ENCODE measurements around the gene MMP20. TPM values are rescaled to one million over a fixed set of nuclear protein-coding genes. Genes with fewer than 3 reads are reported as not detected.
A peak's percentile ranks its signal among the peaks of the same experiment; 100 is the strongest.

Gene MMP20
- total and polyA plus RNA-seq, 2 donors from 2014 or later = not detected

- no peak for DNase-seq
- intact Hi-C loops (cut with DNase I) = no loop called here
- no peaks in the 10 kb centered on the region for H3K4me1 ChIP-seq (ENCODE audit: control insufficient read depth in 2 of 3, insufficient read depth in 2 of 3, low read depth in 1 of 3, low read length in 3 of 3)
- no peak overlapping the region for H3K9ac ChIP-seq (ENCODE audit: low read length in 3 of 3)
- no peak for FAIRE-seq
- no peak overlapping the region for H3K4me3 ChIP-seq (ENCODE audit: low read length in 3 of 3)
- H3K27me3 ChIP-seq (ENCODE audit: control insufficient read depth, insufficient read depth, low read length) = no peaks in the 10 kb centered on the region
- TF ChIP-seq CTCF (IDR thresholded peaks at IDR 0.05; ENCODE audit: borderline replicate concordance, extremely low read depth, insufficient read depth) = no peak
- no peaks in the 10 kb centered on the region for H3K9me3 ChIP-seq (ENCODE audit: control insufficient read depth in 2 of 3, insufficient read depth in 1 of 3, low read length in 3 of 3)
- H3K36me3 ChIP-seq (ENCODE audit: control insufficient read depth in 2 of 3, insufficient read depth in 3 of 3, low read length in 3 of 3) = no peaks in the 10 kb centered on the region
- H3K27ac ChIP-seq (ENCODE audit: low read depth in 2 of 2, low read length in 2 of 2) = no peak overlapping the region
Observed at GRCh38 chr11:102647430-102647829, 22.3 kb upstream of the MMP20 start.

- no peak for TF ChIP-seq CTCF (IDR thresholded peaks at IDR 0.05; ENCODE audit: borderline replicate concordance, extremely low read depth, insufficient read depth)
- FAIRE-seq = no peak
Observed at GRCh38 chr11:102643941-102644340, 18.8 kb upstream of the MMP20 start.

GRCh38 chr11:102640946-102641345, 15.8 kb upstream of the MMP20 start:
- intact Hi-C loops (cut with DNase I) = no loop called here
- no peak for FAIRE-seq
- Histone ChIP-seq H3K27me3 (ENCODE audit: control insufficient read depth, insufficient read depth, low read length) (no peaks in the 10 kb centered on the region), H3K9me3 (ENCODE audit: control insufficient read depth in 2 of 3, insufficient read depth in 1 of 3, low read length in 3 of 3) (no peaks in the 10 kb centered on the region), H3K4me3 (ENCODE audit: low read length in 3 of 3) (peak overlapping the region in 1 of 3 donors; percentile 4), H3K4me1 (ENCODE audit: control insufficient read depth in 2 of 3, insufficient read depth in 2 of 3, low read depth in 1 of 3, low read length in 3 of 3) (no peaks in the 10 kb centered on the region), H3K9ac (ENCODE audit: low read length in 3 of 3) (no peak overlapping the region), H3K27ac (ENCODE audit: low read depth in 2 of 2, low read length in 2 of 2) (peak overlapping the region in 1 of 2 donors; percentile 32), H3K36me3 (ENCODE audit: control insufficient read depth in 2 of 3, insufficient read depth in 3 of 3, low read length in 3 of 3) (no peaks in the 10 kb centered on the region)
- peak in 1 of 5 donors; percentile 8 for DNase-seq
- no peak for TF ChIP-seq CTCF (IDR thresholded peaks at IDR 0.05; ENCODE audit: borderline replicate concordance, extremely low read depth, insufficient read depth)

More at GRCh38 chr11:102643941-102644340, 18.8 kb upstream of the MMP20 start:
- Histone ChIP-seq H3K4me3 (ENCODE audit: low read length in 3 of 3) (no peak overlapping the region), H3K36me3 (ENCODE audit: control insufficient read depth in 2 of 3, insufficient read depth in 3 of 3, low read length in 3 of 3) (no peaks in the 10 kb centered on the region), H3K9ac (ENCODE audit: low read length in 3 of 3) (no peak overlapping the region), H3K27me3 (ENCODE audit: control insufficient read depth, insufficient read depth, low read length) (no peaks in the 10 kb centered on the region), H3K4me1 (ENCODE audit: control insufficient read depth in 2 of 3, insufficient read depth in 2 of 3, low read depth in 1 of 3, low read length in 3 of 3) (no peaks in the 10 kb centered on the region), H3K27ac (ENCODE audit: low read depth in 2 of 2, low read length in 2 of 2) (no peak overlapping the region), H3K9me3 (ENCODE audit: control insufficient read depth in 2 of 3, insufficient read depth in 1 of 3, low read length in 3 of 3) (no peaks in the 10 kb centered on the region)
- intact Hi-C loops (cut with DNase I) = no loop called here
- no peak for DNase-seq

GRCh38 chr11:102639656-102640055, 14.5 kb upstream of the MMP20 start:
- H3K27me3 ChIP-seq (ENCODE audit: control insufficient read depth, insufficient read depth, low read length) = no peaks in the 10 kb centered on the region
- TF ChIP-seq CTCF (IDR thresholded peaks at IDR 0.05; ENCODE audit: borderline replicate concordance, extremely low read depth, insufficient read depth) = no peak
- no peak overlapping the region for H3K4me3 ChIP-seq (ENCODE audit: low read length in 3 of 3)
- intact Hi-C loops (cut with DNase I) = no loop called here
- FAIRE-seq (no peak), DNase-seq (no peak)
- H3K9ac ChIP-seq (ENCODE audit: low read length in 3 of 3) = no peak overlapping the region
- no peaks in the 10 kb centered on the region for H3K9me3 ChIP-seq (ENCODE audit: control insufficient read depth in 2 of 3, insufficient read depth in 1 of 3, low read length in 3 of 3)
- H3K36me3 ChIP-seq (ENCODE audit: control insufficient read depth in 2 of 3, insufficient read depth in 3 of 3, low read length in 3 of 3) = no peaks in the 10 kb centered on the region
- no peaks in the 10 kb centered on the region for H3K4me1 ChIP-seq (ENCODE audit: control insufficient read depth in 2 of 3, insufficient read depth in 2 of 3, low read depth in 1 of 3, low read length in 3 of 3)
- no peak overlapping the region for H3K27ac ChIP-seq (ENCODE audit: low read depth in 2 of 2, low read length in 2 of 2)

Data from kidney (tissue), 14 donors.